IMR-90 (cell line): ENCODE results near the gene NCAPG2. TPM values are rescaled to one million over a fixed set of nuclear protein-coding genes. Genes with fewer than 3 reads are reported as not detected.

Experiments used
- ATAC-seq: fragments of 200-7000 bp; cut with Tn5 transposase; 2 replicates; pipeline ENCODE4 v1.9.1; 2020; ENCODE audit warnings: low read depth, mild to moderate bottlenecking, moderate library complexity
- BruUV-seq: library from RNA; stranded (reverse); fragments of 400-500 nt; replicated peaks from 2 replicates; lab custom pipeline; 2021; lab: Mats Ljungman, UMichigan
- CTCF ChIA-PET: fragments of 300-600 bp; formaldehyde crosslinking; extraction: SDS; loops from one replicate; lab custom pipeline; 2021; ENCODE audit warnings: antibody characterized with exemption; lab: Yijun Ruan, JAX
- POLR2A ChIA-PET: fragments of 300-600 bp; sonication (Branson Sonifier 250); formaldehyde crosslinking; loops from one replicate; lab custom pipeline; 2022; ENCODE audit warnings: antibody characterized with exemption; ENCODE audit not compliant: unreplicated experiment; lab: Charles Lee
- DNase-seq: peaks from one replicate; pipeline ENCODE4 v3.0.0; 2013
- H2AFZ ChIP-seq: replicated peaks from 2 replicates; pipeline ENCODE3; 2013; ENCODE audit warnings: low read length, mild to moderate bottlenecking; ENCODE audit not compliant: poor library complexity
- H2AK5ac ChIP-seq: 2 replicates; pipeline ENCODE4 v1.6.1; 2013; ENCODE audit warnings: low read depth, low read length, inconsistent platforms
- H2AK9ac ChIP-seq: replicated peaks from 2 replicates; pipeline ENCODE3; 2013; ENCODE audit warnings: mild to moderate bottlenecking, low read depth, low read length, moderate library complexity; ENCODE audit not compliant: poor library complexity
- H2BK120ac ChIP-seq: 2 replicates; pipeline ENCODE4 v1.6.1; 2013; ENCODE audit warnings: low read depth, low read length, inconsistent platforms
- H2BK15ac ChIP-seq: 3 replicates; pipeline ENCODE4 v1.6.1; 2013; ENCODE audit warnings: low read depth, low read length, inconsistent platforms
- H2BK20ac ChIP-seq: 2 replicates; pipeline ENCODE4 v1.6.1; 2013; ENCODE audit warnings: low read depth, mild to moderate bottlenecking, inconsistent platforms, low read length, moderate library complexity
- H2BK5ac ChIP-seq: 2 replicates; pipeline ENCODE4 v1.6.1; 2013; ENCODE audit warnings: mild to moderate bottlenecking, low read depth, low read length, inconsistent platforms; ENCODE audit not compliant: poor library complexity, severe bottlenecking
- H3K14ac ChIP-seq: replicated peaks from 2 replicates; pipeline ENCODE4 v1.6.1; 2013; ENCODE audit warnings: low read depth, low read length, inconsistent platforms
- H3K18ac ChIP-seq: 2 replicates; pipeline ENCODE4 v1.6.1; 2013; ENCODE audit warnings: low read depth, low read length, control low read depth
- H3K23ac ChIP-seq: 2 replicates; pipeline ENCODE4 v1.6.1; 2013; ENCODE audit warnings: low read depth, low read length, inconsistent platforms
- H3K27ac ChIP-seq: 2 replicates; pipeline ENCODE4 v1.5.1; 2013; ENCODE audit warnings: mild to moderate bottlenecking, control low read depth, low read length; ENCODE audit not compliant: insufficient read depth
- H3K27me3 ChIP-seq: 2 replicates; pipeline ENCODE4 v1.6.1; 2013; ENCODE audit warnings: low read length; ENCODE audit not compliant: control insufficient read depth, insufficient read depth
- H3K36me3 ChIP-seq: 2 replicates; pipeline ENCODE4 v1.6.1; 2013; ENCODE audit warnings: low read length, mixed read lengths; ENCODE audit not compliant: control insufficient read depth, insufficient read depth
- H3K4ac ChIP-seq: 2 replicates; pipeline ENCODE4 v1.6.1; 2013; ENCODE audit warnings: low read depth, low read length, inconsistent platforms
- H3K4me1 ChIP-seq: 2 replicates; pipeline ENCODE4 v1.6.1; 2013; ENCODE audit warnings: low read length, mixed read lengths; ENCODE audit not compliant: control insufficient read depth, insufficient read depth
- H3K4me2 ChIP-seq: 2 replicates; pipeline ENCODE4 v1.6.1; 2013; ENCODE audit warnings: low read depth, mild to moderate bottlenecking, control low read depth, low read length, moderate library complexity
- H3K4me3 ChIP-seq: 2 replicates; pipeline ENCODE4 v1.5.1; 2013; ENCODE audit warnings: low read depth, mild to moderate bottlenecking, control low read depth, low read length, moderate library complexity; ENCODE audit not compliant: insufficient read depth
- H3K56ac ChIP-seq: 2 replicates; pipeline ENCODE4 v1.6.1; 2013; ENCODE audit warnings: low read length, inconsistent platforms; ENCODE audit not compliant: insufficient read depth; ENCODE audit errors: extremely low read depth
- H3K79me1 ChIP-seq, 2 experiments: 2 replicates each; pipeline ENCODE4 v1.6.1; 2013; ENCODE audit warnings: low read length in 2 of 2, inconsistent platforms in 1 of 2, low read depth in 1 of 2
- H3K9ac ChIP-seq: 2 replicates; pipeline ENCODE4 v1.6.1; 2013; ENCODE audit warnings: low read depth, low read length, control low read depth
- H3K9me1 ChIP-seq: 2 replicates; pipeline ENCODE4 v1.6.1; 2013; ENCODE audit warnings: low read length, inconsistent platforms; ENCODE audit not compliant: insufficient read depth
- H3K9me3 ChIP-seq: 2 replicates; pipeline ENCODE4 v1.6.1; 2013; ENCODE audit warnings: low read length; ENCODE audit not compliant: control insufficient read depth, insufficient read depth
- H4K20me1 ChIP-seq: 2 replicates; pipeline ENCODE4 v1.6.1; 2013; ENCODE audit warnings: low read length, inconsistent platforms; ENCODE audit not compliant: insufficient read depth
- H4K5ac ChIP-seq: 2 replicates; pipeline ENCODE4 v1.6.1; 2013; ENCODE audit warnings: mild to moderate bottlenecking, low read depth, low read length, control low read depth
- H4K8ac ChIP-seq, 2 experiments: 2 replicates each; pipeline ENCODE4 v1.6.1; 2013; ENCODE audit warnings: low read depth in 2 of 2, low read length in 2 of 2, control low read depth in 1 of 2, inconsistent platforms in 1 of 2
- H4K91ac ChIP-seq: 2 replicates; pipeline ENCODE4 v1.6.1; 2013; ENCODE audit warnings: low read depth, low read length, inconsistent platforms; ENCODE audit not compliant: insufficient read depth
- BHLHE40 ChIP-seq: fragments of 150-350 bp; IDR thresholded peaks from 2 replicates; pipeline ENCODE4 v1.6.1; 2016; ENCODE audit warnings: mild to moderate bottlenecking, low read depth, low read length
- CEBPB ChIP-seq: IDR thresholded peaks from 2 replicates; pipeline ENCODE4 v1.6.1; 2012; ENCODE audit warnings: low read depth, low read length, improper control_type of control experiment
- CHD1 ChIP-seq: IDR thresholded peaks from 2 replicates; pipeline ENCODE4 v1.6.1; 2012; ENCODE audit warnings: low read depth, low read length, improper control_type of control experiment
- MAFK ChIP-seq: IDR thresholded peaks from 2 replicates; pipeline ENCODE4 v1.6.1; 2012; ENCODE audit warnings: low read depth, low read length, improper control_type of control experiment
- MAZ ChIP-seq: IDR thresholded peaks from 2 replicates; pipeline ENCODE4 v1.6.1; 2012; ENCODE audit warnings: low read depth, mild to moderate bottlenecking, low read length, improper control_type of control experiment, moderate library complexity, borderline replicate concordance
- MXI1 ChIP-seq: IDR thresholded peaks from 2 replicates; pipeline ENCODE4 v1.6.1; 2012; ENCODE audit warnings: low read depth, mild to moderate bottlenecking, low read length, moderate library complexity, borderline replicate concordance
- NFE2L2 ChIP-seq: fragments of 150-350 bp; IDR thresholded peaks from 2 replicates; pipeline ENCODE4 v1.6.1; 2016; ENCODE audit warnings: low read depth, mild to moderate bottlenecking, low read length
- POLR2A ChIP-seq: IDR thresholded peaks from 2 replicates; pipeline ENCODE4 v1.6.1; 2012; ENCODE audit warnings: mild to moderate bottlenecking, low read depth, low read length
- RAD21 ChIP-seq: IDR thresholded peaks from 2 replicates; pipeline ENCODE4 v1.6.1; 2012; ENCODE audit warnings: low read length, improper control_type of control experiment
- RCOR1 ChIP-seq: IDR thresholded peaks from 2 replicates; pipeline ENCODE4 v1.6.1; 2012; ENCODE audit warnings: mild to moderate bottlenecking, low read length, improper control_type of control experiment; ENCODE audit not compliant: insufficient replicate concordance
- RFX5 ChIP-seq: IDR thresholded peaks from 2 replicates; pipeline ENCODE4 v1.8.0; 2012; ENCODE audit warnings: low read depth, mild to moderate bottlenecking, low read length, moderate library complexity
- SMC3 ChIP-seq: fragments of 150-350 bp; IDR thresholded peaks from 2 replicates; pipeline ENCODE4 v1.6.1; 2016; ENCODE audit warnings: low read depth, mild to moderate bottlenecking, antibody characterized with exemption, low read length, moderate library complexity
- WGBS, 2 experiments: methylation state at CpG; one replicate each; pipeline versions ENCODE4 v1.1.5 to v1.1.7; 2013; ENCODE audit warnings: missing lambda C conversion rate in 2 of 2; ENCODE audit not compliant: insufficient read length in 1 of 2; ENCODE audit errors: extremely low coverage in 2 of 2; 5-methylcytosine and 5-hydroxymethylcytosine counted together
- dilution Hi-C: fragments of 300-500 bp; cut with HindIII; formaldehyde crosslinking; loops from one replicate; pipeline ENCODE4 v1.14.3; 2018; ENCODE audit warnings: low sequenced_read_pairs; ENCODE audit not compliant: unreplicated experiment
- in situ Hi-C: fragments of 300-500 bp; cut with MboI; formaldehyde crosslinking; loops from 3 replicates; pipeline ENCODE4 v1.14.3; 2019; ENCODE audit warnings: low sequenced_read_pairs, inconsistent platforms, mixed read lengths
- intact Hi-C: fragments of 100-400 bp; cut with micrococcal nuclease; formaldehyde crosslinking; loops from 2 replicates; pipeline ENCODE4 v1.10.0; 2022
- polyA plus RNA-seq, 3 experiments: library from polyadenylated mRNA; depleted of rRNA; stranded (reverse); fragments of >200 nt; gene quantifications; 2 replicates each; pipeline ENCODE4 v1.2.3, GENCODE V29; 2012; ENCODE audit warnings: low replicate concordance in 1 of 3
- total RNA-seq: library from RNA; depleted of rRNA; stranded (reverse); fragments of >200 nt; gene quantifications from 2 replicates; pipeline ENCODE4 v1.2.3, GENCODE V29; 2012
- TF ChIP-seq, protein P1 (sequence below): conservative IDR thresholded peaks from 2 replicates; pipeline ENCODE4 v1.5.1; 2012; ENCODE audit warnings: mild to moderate bottlenecking, low read depth, low read length, improper control_type of control experiment
- TF ChIP-seq, protein P2 (sequence below): fragments of 150-350 bp; IDR thresholded peaks from 2 replicates; pipeline ENCODE4 v1.6.1; 2017; ENCODE audit warnings: mild to moderate bottlenecking, antibody characterized with exemption, low read length, low read depth
- TF ChIP-seq, protein P3 (sequence below): fragments of 150-350 bp; IDR thresholded peaks from 2 replicates; pipeline ENCODE4 v1.6.1; 2016; ENCODE audit warnings: low read depth, mild to moderate bottlenecking, low read length, moderate library complexity, borderline replicate concordance

The NCAPG2 gene
- total and polyA plus RNA-seq, 2 of the 4 experiments (the other 2 are of a cell fraction): 25.6 to 25.8 TPM

DNA sequence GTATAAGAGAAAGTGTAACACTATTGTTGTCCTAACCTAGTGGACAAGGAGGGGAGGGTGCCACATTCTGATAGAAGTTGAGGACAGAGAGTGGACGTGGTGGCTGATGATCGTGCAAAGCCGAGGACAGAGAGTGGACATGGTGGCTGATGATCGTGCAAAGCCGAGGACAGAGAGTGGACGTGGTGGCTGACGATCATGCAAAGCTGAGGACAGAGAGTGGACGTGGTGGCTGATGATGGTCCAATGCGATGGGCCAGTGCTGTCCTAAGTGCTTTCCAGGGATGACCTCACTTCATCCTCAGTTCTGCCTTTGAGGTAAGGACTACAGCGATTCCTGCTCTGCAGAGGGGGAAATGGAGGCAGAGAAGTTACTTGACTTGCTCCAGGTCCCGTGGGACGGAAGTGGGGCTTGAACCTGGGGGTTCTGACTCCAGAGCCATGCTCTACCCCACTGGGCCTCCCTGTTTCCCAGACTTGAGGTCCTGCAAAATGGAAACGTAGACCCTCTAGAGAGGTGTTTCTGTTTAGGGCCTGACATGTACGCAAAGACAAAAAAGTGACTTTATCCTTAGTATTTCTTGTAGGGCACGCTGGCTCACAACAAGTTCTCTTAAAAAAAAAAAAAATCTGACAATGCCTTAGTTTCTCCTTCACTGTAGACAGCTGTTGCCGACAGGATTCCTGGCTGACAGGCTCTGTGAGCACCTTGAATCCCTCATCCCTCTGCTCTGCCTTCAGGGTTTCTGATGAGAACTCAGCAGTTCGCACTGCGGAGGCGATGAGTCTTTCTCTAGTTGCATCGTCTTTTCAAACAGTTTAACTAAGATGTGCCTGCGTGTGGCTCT, 20.3 kb upstream of the NCAPG2 start:
- H3K56ac ChIP-seq: no peak overlapping the region
- no peak overlapping the region for H2BK5ac ChIP-seq
- in situ Hi-C loops (no loop called here), dilution Hi-C loops (no loop called here), intact Hi-C loops (no loop called here)
- H3K9me3 ChIP-seq: no peaks in the 10 kb centered on the region
- H3K27me3 ChIP-seq: no peaks in the 10 kb centered on the region
- H2BK20ac ChIP-seq: no peak overlapping the region
- H3K79me1 ChIP-seq: no peaks in the 10 kb centered on the region
- ATAC-seq (no peak), DNase-seq (no peak)
- H2AK9ac ChIP-seq: no peak overlapping the region
- no peak overlapping the region for H4K5ac ChIP-seq
- H4K20me1 ChIP-seq: no peaks in the 10 kb centered on the region
- H4K8ac ChIP-seq: no peak overlapping the region
- H4K91ac ChIP-seq: no peak overlapping the region
- H3K4me1 ChIP-seq: no peaks in the 10 kb centered on the region
- no peak overlapping the region for H2BK15ac ChIP-seq
- peaks cover 3% of the 10 kb centered on the region; the same call in 1 of the 2 replicates for H3K36me3 ChIP-seq
- no peak overlapping the region for H3K4me3 ChIP-seq
- no peak overlapping the region for H2AK5ac ChIP-seq
- H3K9ac ChIP-seq: no peak overlapping the region
- WGBS, 2 experiments: 80% methylated on average over 15 of the region's 21 CpGs; no CpG with 5 or more reads in 1 of the 2 experiments
- 0 out of 2 replicates have a peak, but pooled peaks cover under 1% of the 10 kb centered on the region for H3K9me1 ChIP-seq
- H2AFZ ChIP-seq: no peak overlapping the region
- no TSS peak for BruUV-seq
- H3K18ac ChIP-seq: no peak overlapping the region
- H3K4me2 ChIP-seq: no peak overlapping the region
- H3K27ac ChIP-seq: no peak overlapping the region
- H2BK120ac ChIP-seq: no peak overlapping the region
- H3K4ac ChIP-seq: no peak overlapping the region
- no peak overlapping the region for H3K14ac ChIP-seq
- H3K23ac ChIP-seq: no peak overlapping the region
- POLR2A ChIA-PET: no interaction called here
- CTCF ChIA-PET: no interaction called here
- TF ChIP-seq, protein P1, sequence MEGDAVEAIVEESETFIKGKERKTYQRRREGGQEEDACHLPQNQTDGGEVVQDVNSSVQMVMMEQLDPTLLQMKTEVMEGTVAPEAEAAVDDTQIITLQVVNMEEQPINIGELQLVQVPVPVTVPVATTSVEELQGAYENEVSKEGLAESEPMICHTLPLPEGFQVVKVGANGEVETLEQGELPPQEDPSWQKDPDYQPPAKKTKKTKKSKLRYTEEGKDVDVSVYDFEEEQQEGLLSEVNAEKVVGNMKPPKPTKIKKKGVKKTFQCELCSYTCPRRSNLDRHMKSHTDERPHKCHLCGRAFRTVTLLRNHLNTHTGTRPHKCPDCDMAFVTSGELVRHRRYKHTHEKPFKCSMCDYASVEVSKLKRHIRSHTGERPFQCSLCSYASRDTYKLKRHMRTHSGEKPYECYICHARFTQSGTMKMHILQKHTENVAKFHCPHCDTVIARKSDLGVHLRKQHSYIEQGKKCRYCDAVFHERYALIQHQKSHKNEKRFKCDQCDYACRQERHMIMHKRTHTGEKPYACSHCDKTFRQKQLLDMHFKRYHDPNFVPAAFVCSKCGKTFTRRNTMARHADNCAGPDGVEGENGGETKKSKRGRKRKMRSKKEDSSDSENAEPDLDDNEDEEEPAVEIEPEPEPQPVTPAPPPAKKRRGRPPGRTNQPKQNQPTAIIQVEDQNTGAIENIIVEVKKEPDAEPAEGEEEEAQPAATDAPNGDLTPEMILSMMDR: no peak
- TF ChIP-seq MAFK (no peak), CEBPB (no peak), MXI1 (no peak), MAZ (no peak), SMC3 (no peak), RCOR1 (no peak), CHD1 (no peak), BHLHE40 (no peak), RFX5 (no peak), RAD21 (no peak), NFE2L2 (no peak), POLR2A (no peak)
- TF ChIP-seq, protein P2, sequence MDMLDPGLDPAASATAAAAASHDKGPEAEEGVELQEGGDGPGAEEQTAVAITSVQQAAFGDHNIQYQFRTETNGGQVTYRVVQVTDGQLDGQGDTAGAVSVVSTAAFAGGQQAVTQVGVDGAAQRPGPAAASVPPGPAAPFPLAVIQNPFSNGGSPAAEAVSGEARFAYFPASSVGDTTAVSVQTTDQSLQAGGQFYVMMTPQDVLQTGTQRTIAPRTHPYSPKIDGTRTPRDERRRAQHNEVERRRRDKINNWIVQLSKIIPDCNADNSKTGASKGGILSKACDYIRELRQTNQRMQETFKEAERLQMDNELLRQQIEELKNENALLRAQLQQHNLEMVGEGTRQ: no peak
- TF ChIP-seq, protein P3, sequence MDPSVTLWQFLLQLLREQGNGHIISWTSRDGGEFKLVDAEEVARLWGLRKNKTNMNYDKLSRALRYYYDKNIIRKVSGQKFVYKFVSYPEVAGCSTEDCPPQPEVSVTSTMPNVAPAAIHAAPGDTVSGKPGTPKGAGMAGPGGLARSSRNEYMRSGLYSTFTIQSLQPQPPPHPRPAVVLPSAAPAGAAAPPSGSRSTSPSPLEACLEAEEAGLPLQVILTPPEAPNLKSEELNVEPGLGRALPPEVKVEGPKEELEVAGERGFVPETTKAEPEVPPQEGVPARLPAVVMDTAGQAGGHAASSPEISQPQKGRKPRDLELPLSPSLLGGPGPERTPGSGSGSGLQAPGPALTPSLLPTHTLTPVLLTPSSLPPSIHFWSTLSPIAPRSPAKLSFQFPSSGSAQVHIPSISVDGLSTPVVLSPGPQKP: no peak
